K562 (cell line): ENCODE data around the gene CD74. TPM values are rescaled to one million over a fixed set of nuclear protein-coding genes. Genes with fewer than 3 reads are reported as not detected.

Source experiments
- ATAC-seq: fragments of 200-7000 bp; cut with Tn5 transposase; 3 replicates; pipeline ENCODE4 v1.9.1; 2020; ENCODE audit warnings: moderate library complexity
- BruUV-seq: library from RNA; stranded (reverse); fragments of 400-500 nt; replicated peaks from 2 replicates; lab custom pipeline; 2021; lab: Mats Ljungman, UMichigan
- CTCF ChIA-PET: fragments of 300-600 bp; formaldehyde crosslinking; extraction: SDS; loops from one replicate; lab custom pipeline; 2021; ENCODE audit warnings: low intra/inter-chr PET ratio; lab: Yijun Ruan, JAX
- POLR2A ChIA-PET: fragments of 300-600, 350-650 bp; sonication (Branson Sonifier 250); formaldehyde crosslinking; extraction: SDS; loops from one replicate; lab custom pipeline; 2021; ENCODE audit warnings: antibody characterized with exemption, inconsistent platforms; lab: Yijun Ruan, JAX
- DNase-seq, 4 experiments: peaks; one replicate each; pipeline versions ENCODE4 v3.0.0 to v3.0.0-alpha.2; 2011 to 2018; ENCODE audit warnings: low spot score in 3 of 4, mixed read lengths in 3 of 4; ENCODE audit errors: extremely low read depth in 1 of 4
- FAIRE-seq: peaks from 2 replicates; lab custom pipeline; 2011; peaks lifted over from hg19 to GRCh38; lab: Jason Lieb, UNC
- H2AFZ ChIP-seq: 2 replicates; pipeline ENCODE4 v1.6.0; 2011; ENCODE audit warnings: low read depth, low read length, control low read depth, inconsistent platforms
- H3K27ac ChIP-seq: fragments of 200-600 bp; 3 replicates; pipeline ENCODE4 v1.8.0; 2011; ENCODE audit warnings: low read depth, mild to moderate bottlenecking, control low read depth, inconsistent platforms, low read length, moderate library complexity, mixed read lengths; ENCODE audit errors: extremely low read depth
- H3K27me3 ChIP-seq, 2 experiments: fragments of 300-600 bp in 1 of 2; 2 replicates in 1 of 2; 3 replicates in 1 of 2; pipeline versions ENCODE4 v1.6.0 to v1.8.0; 2011; ENCODE audit warnings: inconsistent platforms in 2 of 2, low read length in 2 of 2, mild to moderate bottlenecking in 1 of 2, mixed read lengths in 1 of 2, moderate library complexity in 1 of 2; ENCODE audit not compliant: control insufficient read depth in 2 of 2, insufficient read depth in 2 of 2
- H3K36me3 ChIP-seq: fragments of 300-600 bp; 3 replicates; pipeline ENCODE4 v1.8.0; 2011; ENCODE audit warnings: mild to moderate bottlenecking, low read length, inconsistent platforms; ENCODE audit not compliant: control insufficient read depth, insufficient read depth
- H3K4me1 ChIP-seq, 2 experiments: fragments of 200-600 bp in 1 of 2; replicated peaks in 1 of 2; 2 replicates in 1 of 2; 3 replicates in 1 of 2; pipeline versions ENCODE4 v1.5.1 to v1.8.0; 2011; ENCODE audit warnings: inconsistent platforms in 2 of 2, low read length in 2 of 2, mild to moderate bottlenecking in 1 of 2, mixed read lengths in 1 of 2, moderate library complexity in 1 of 2; ENCODE audit not compliant: control insufficient read depth in 2 of 2, insufficient read depth in 2 of 2
- H3K4me2 ChIP-seq: 2 replicates; pipeline ENCODE4 v1.6.1; 2011; ENCODE audit warnings: low read length, control low read depth, inconsistent platforms, mixed read lengths; ENCODE audit not compliant: insufficient read depth
- H3K4me3 ChIP-seq: fragments of 200-600 bp; sonication (generic), shearing (Covaris generic); 2 replicates; pipeline ENCODE4 v1.5.1; 2016; ENCODE audit warnings: control low read depth, inconsistent platforms
- H3K79me2 ChIP-seq: fragments of 200-600 bp; 3 replicates; pipeline ENCODE4 v1.8.0; 2011; ENCODE audit warnings: low read length, inconsistent platforms; ENCODE audit not compliant: control insufficient read depth, insufficient read depth
- H3K9ac ChIP-seq, 2 experiments: 2 replicates each; pipeline versions ENCODE4 v1.6.0 to v1.6.1; 2011; ENCODE audit warnings: low read depth in 2 of 2, low read length in 2 of 2, control low read depth in 1 of 2, inconsistent platforms in 1 of 2, mild to moderate bottlenecking in 1 of 2, mixed read lengths in 1 of 2; ENCODE audit not compliant: insufficient read depth in 1 of 2
- H3K9me1 ChIP-seq: one replicate; pipeline ENCODE4 v1.6.0; 2011; ENCODE audit warnings: inconsistent platforms, mild to moderate bottlenecking, low read length, moderate library complexity; ENCODE audit not compliant: control insufficient read depth, insufficient read depth
- H3K9me3 ChIP-seq: replicated peaks from 2 replicates; pipeline ENCODE4 v1.5.1; 2011; ENCODE audit warnings: low read depth, low read length, inconsistent platforms; ENCODE audit not compliant: control insufficient read depth, insufficient read depth
- H4K20me1 ChIP-seq: replicated peaks from 2 replicates; pipeline ENCODE4 v1.6.1; 2011; ENCODE audit warnings: low read length, inconsistent platforms, mixed read lengths; ENCODE audit not compliant: control insufficient read depth, insufficient read depth
- CCNT2 ChIP-seq: IDR thresholded peaks from 2 replicates; pipeline ENCODE4 v1.6.1; 2011; ENCODE audit warnings: borderline replicate concordance, low read depth, mild to moderate bottlenecking, moderate library complexity, mixed read lengths, low read length; ENCODE audit not compliant: insufficient read length; ENCODE audit errors: extremely low read depth
- CREM ChIP-seq: IDR thresholded peaks from 2 replicates; pipeline ENCODE4 v1.6.1; 2014; ENCODE audit warnings: antibody characterized with exemption, low read depth
- HEY1 ChIP-seq: fragments of 250-450 bp; sonication (Bioruptor Pico); IDR thresholded peaks from 2 replicates; pipeline ENCODE4 v1.5.0; 2020; ENCODE audit warnings: mild to moderate bottlenecking, moderate library complexity, borderline replicate concordance
- ZNF668 ChIP-seq: fragments of 250-450 bp; sonication (Bioruptor Pico); IDR thresholded peaks from 2 replicates; pipeline ENCODE4 v1.8.0; 2022; ENCODE audit warnings: mild to moderate bottlenecking, inconsistent platforms
- WGBS: fragments of 100-300 bp; shearing (Covaris generic); methylation state at CpG from one replicate; pipeline ENCODE4 v1.1.6; 2016; ENCODE audit warnings: low coverage, mixed read lengths; ENCODE audit not compliant: insufficient coverage; ENCODE audit errors: missing lambda C conversion rate; 5-methylcytosine and 5-hydroxymethylcytosine counted together
- in situ Hi-C: fragments of 300-500 bp; cut with MboI; formaldehyde crosslinking; loops from 4 replicates; pipeline ENCODE4 v1.15.0; 2018; ENCODE audit warnings: inconsistent platforms, mixed read lengths
- intact Hi-C: fragments of 100-400 bp; cut with micrococcal nuclease; formaldehyde crosslinking; loops from 2 replicates; pipeline ENCODE4 v1.14.2; 2022
- polyA plus RNA-seq, 8 experiments: library from polyadenylated mRNA; depleted of rRNA in 4 of 8; stranded (reverse) in 5 of 8; unstranded in 3 of 8; fragments of >200 nt; fragmentation: Nextera tagmentation in 2 of 8; fragmentation: Illumina TruSeq in 1 of 8; extraction: Ambion mirVana in 2 of 8; extraction: Trizol in 1 of 8; gene quantifications; 2 replicates each; pipeline versions ENCODE4 v1.2.1 to v1.2.3, GENCODE V29; 2011 to 2014; ENCODE audit warnings: inconsistent platforms in 1 of 8, missing spikeins in 1 of 8
- total RNA-seq, 7 experiments: library from RNA; depleted of rRNA in 6 of 7; stranded (reverse); fragments of >200 nt in 6 of 7; fragmentation: Illumina TruSeq in 2 of 7; extraction: Trizol in 2 of 7; gene quantifications; 2 replicates each; pipeline versions ENCODE4 v1.2.1 to v1.2.3, GENCODE V29; 2011 to 2021; ENCODE audit warnings: low replicate concordance in 1 of 7
- TF ChIP-seq, protein P1 (sequence below): sonication (generic); formaldehyde crosslinking; IDR thresholded peaks from 2 replicates; pipeline ENCODE4 v1.8.1; 2023; ENCODE audit warnings: mild to moderate bottlenecking, missing genetic modification reagents
- TF ChIP-seq, protein P2 (sequence below): sonication (generic); formaldehyde crosslinking; IDR thresholded peaks from 2 replicates; pipeline ENCODE4 v1.8.0; 2023; ENCODE audit warnings: missing genetic modification reagents, mild to moderate bottlenecking, borderline replicate concordance

CD74 gene
- total and polyA plus RNA-seq, 9 of the 15 experiments (the other 6 are each of a cell fraction or from before 2014, with no cell fraction given), result 0.07 to 4.8 (median 0.32) TPM

DNA sequence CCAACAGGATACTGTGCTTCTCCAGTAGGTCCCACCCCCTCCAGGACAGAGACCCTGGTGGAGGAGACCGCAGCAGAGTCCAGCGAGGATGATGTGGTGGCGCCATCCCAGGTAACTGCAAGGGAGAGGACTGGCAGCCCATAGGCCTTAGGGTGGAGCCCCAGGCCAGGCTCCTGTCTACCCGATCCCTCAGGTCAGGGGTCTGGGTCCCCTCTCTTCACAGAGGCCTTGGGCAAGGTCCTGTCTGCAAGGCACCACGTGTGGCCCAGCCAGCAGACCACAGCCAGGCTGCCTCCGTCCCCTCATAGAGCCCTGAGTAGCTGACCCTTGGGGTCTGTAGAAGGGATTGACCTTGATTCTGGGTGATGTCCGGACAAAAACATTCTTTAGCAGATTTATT lies 20.0 kb downstream of the CD74 start (continued):
- TF ChIP-seq, protein P1, sequence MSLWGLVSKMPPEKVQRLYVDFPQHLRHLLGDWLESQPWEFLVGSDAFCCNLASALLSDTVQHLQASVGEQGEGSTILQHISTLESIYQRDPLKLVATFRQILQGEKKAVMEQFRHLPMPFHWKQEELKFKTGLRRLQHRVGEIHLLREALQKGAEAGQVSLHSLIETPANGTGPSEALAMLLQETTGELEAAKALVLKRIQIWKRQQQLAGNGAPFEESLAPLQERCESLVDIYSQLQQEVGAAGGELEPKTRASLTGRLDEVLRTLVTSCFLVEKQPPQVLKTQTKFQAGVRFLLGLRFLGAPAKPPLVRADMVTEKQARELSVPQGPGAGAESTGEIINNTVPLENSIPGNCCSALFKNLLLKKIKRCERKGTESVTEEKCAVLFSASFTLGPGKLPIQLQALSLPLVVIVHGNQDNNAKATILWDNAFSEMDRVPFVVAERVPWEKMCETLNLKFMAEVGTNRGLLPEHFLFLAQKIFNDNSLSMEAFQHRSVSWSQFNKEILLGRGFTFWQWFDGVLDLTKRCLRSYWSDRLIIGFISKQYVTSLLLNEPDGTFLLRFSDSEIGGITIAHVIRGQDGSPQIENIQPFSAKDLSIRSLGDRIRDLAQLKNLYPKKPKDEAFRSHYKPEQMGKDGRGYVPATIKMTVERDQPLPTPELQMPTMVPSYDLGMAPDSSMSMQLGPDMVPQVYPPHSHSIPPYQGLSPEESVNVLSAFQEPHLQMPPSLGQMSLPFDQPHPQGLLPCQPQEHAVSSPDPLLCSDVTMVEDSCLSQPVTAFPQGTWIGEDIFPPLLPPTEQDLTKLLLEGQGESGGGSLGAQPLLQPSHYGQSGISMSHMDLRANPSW (CRISPR knock-in tag), result no peak

DNA sequence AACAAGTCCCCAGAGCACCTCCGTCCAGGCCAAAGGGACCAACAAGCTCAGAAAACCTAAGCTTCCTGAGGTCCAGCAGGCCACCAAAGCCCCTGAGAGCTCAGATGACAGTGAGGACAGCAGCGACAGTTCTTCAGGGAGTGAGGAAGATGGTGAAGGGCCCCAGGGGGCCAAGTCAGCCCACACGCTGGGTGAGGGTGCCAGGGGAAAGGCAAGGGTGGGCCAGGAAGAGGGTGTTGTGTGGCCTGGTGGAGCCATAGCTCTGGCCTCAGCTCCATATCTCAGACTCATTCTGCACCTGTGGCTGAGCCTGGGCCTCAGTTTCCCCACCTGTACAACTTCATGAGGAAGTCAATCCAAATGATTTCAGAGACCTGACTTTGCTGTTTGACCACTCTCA lies 20.7 kb downstream of the CD74 start:
- H3K9ac ChIP-seq, result no peak overlapping the region
- no peaks in the 10 kb centered on the region for H3K9me3 ChIP-seq
- H3K79me2 ChIP-seq, result no peaks in the 10 kb centered on the region
- H3K27ac ChIP-seq, result no peak overlapping the region
- no peak overlapping the region for H3K4me2 ChIP-seq
- ATAC-seq (no peak), DNase-seq (no peak), FAIRE-seq (no peak)
- H3K4me3 ChIP-seq, result no peak overlapping the region
- TF ChIP-seq CREM (no peak), HEY1 (no peak), ZNF668 (CRISPR knock-in tag) (no peak), CCNT2 (no peak)
- TF ChIP-seq, protein P2, sequence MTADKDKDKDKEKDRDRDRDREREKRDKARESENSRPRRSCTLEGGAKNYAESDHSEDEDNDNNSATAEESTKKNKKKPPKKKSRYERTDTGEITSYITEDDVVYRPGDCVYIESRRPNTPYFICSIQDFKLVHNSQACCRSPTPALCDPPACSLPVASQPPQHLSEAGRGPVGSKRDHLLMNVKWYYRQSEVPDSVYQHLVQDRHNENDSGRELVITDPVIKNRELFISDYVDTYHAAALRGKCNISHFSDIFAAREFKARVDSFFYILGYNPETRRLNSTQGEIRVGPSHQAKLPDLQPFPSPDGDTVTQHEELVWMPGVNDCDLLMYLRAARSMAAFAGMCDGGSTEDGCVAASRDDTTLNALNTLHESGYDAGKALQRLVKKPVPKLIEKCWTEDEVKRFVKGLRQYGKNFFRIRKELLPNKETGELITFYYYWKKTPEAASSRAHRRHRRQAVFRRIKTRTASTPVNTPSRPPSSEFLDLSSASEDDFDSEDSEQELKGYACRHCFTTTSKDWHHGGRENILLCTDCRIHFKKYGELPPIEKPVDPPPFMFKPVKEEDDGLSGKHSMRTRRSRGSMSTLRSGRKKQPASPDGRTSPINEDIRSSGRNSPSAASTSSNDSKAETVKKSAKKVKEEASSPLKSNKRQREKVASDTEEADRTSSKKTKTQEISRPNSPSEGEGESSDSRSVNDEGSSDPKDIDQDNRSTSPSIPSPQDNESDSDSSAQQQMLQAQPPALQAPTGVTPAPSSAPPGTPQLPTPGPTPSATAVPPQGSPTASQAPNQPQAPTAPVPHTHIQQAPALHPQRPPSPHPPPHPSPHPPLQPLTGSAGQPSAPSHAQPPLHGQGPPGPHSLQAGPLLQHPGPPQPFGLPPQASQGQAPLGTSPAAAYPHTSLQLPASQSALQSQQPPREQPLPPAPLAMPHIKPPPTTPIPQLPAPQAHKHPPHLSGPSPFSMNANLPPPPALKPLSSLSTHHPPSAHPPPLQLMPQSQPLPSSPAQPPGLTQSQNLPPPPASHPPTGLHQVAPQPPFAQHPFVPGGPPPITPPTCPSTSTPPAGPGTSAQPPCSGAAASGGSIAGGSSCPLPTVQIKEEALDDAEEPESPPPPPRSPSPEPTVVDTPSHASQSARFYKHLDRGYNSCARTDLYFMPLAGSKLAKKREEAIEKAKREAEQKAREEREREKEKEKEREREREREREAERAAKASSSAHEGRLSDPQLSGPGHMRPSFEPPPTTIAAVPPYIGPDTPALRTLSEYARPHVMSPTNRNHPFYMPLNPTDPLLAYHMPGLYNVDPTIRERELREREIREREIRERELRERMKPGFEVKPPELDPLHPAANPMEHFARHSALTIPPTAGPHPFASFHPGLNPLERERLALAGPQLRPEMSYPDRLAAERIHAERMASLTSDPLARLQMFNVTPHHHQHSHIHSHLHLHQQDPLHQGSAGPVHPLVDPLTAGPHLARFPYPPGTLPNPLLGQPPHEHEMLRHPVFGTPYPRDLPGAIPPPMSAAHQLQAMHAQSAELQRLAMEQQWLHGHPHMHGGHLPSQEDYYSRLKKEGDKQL (CRISPR knock-in tag), result no peak
- H3K9me1 ChIP-seq, result no peaks in the 10 kb centered on the region
- in situ Hi-C loops (no loop called here), intact Hi-C loops (no loop called here)
- H4K20me1 ChIP-seq, result 0 out of 2 replicates have a peak, but pooled peaks cover 4% of the 10 kb centered on the region
- WGBS, result 88% methylated on average over 3 of the region's 3 CpGs
- peaks cover 97% of the 10 kb centered on the region for H3K36me3 ChIP-seq
- CTCF ChIA-PET, result no interaction called here
- BruUV-seq, result no TSS peak
- H3K4me1 ChIP-seq, result 0 out of 5 replicates have a peak, but pooled peaks cover 0 to 3% of the 10 kb centered on the region in 2 experiments
- POLR2A ChIA-PET, result interaction anchor here (0.6 to 1.1 kb wide), 2 partner anchors 12 to 1178 kb away, joined by 3 to 4 read pairs; no protein-coding TSS in a partner anchor
- H3K27me3 ChIP-seq, result no peaks in the 10 kb centered on the region
- no peak overlapping the region for H2AFZ ChIP-seq
